Caco-2 (cell line): Measurements from ENCODE around the gene CLEC18B. TPM values are rescaled to one million over a fixed set of nuclear protein-coding genes. Genes with fewer than 3 reads are reported as not detected.
"Not testable (repeated sequence)": the region's sequence is repeated elsewhere in the genome, so short reads cannot be mapped to it uniquely, and the experiment has no call there.

Source experiments
- BruUV-seq: library from RNA; stranded (reverse); fragments of 400-500 nt; replicated peaks from 2 replicates; lab custom pipeline; 2021; lab: Mats Ljungman, UMichigan
- CTCF ChIA-PET: fragments of 300-600 bp; sonication (Branson Sonifier 250); formaldehyde crosslinking; loops from one replicate; lab custom pipeline; 2022; ENCODE audit warnings: antibody characterized with exemption; lab: Charles Lee
- POLR2A ChIA-PET: fragments of 300-600 bp; sonication (Branson Sonifier 250); formaldehyde crosslinking; loops from one replicate; lab custom pipeline; 2022; ENCODE audit warnings: antibody characterized with exemption; lab: Charles Lee
- DNase-seq, 2 experiments: peaks; one replicate each; pipeline versions ENCODE4 v3.0.0 to v3.0.0-alpha.2; 2020 to 2022
- H3K27me3 ChIP-seq: replicated peaks from 2 replicates; pipeline ENCODE4 v1.6.0; 2011; ENCODE audit warnings: low read length; ENCODE audit not compliant: control insufficient read depth, insufficient read depth
- H3K36me3 ChIP-seq: 2 replicates; pipeline ENCODE4 v1.5.1; 2011; ENCODE audit warnings: low read length; ENCODE audit not compliant: control insufficient read depth, insufficient read depth
- H3K4me1 ChIP-seq: fragments of 250-450 bp; sonication (Bioruptor Pico); 2 replicates; pipeline ENCODE4 v1.5.1; 2020; ENCODE audit warnings: mild to moderate bottlenecking
- H3K4me3 ChIP-seq: 2 replicates; pipeline ENCODE4 v1.5.1; 2011; ENCODE audit warnings: low read depth, mild to moderate bottlenecking, control low read depth, low read length
- H3K9me3 ChIP-seq: fragments of 250-450 bp; sonication (Bioruptor Pico); 2 replicates; pipeline ENCODE4 v1.5.1; 2020; ENCODE audit warnings: mild to moderate bottlenecking, moderate library complexity
- H3K27ac Mint-ChIP-seq: one replicate; pipeline ENCODE4 v1.8.0; 2022; ENCODE audit warnings: mixed read lengths; ENCODE audit not compliant: unreplicated experiment
- H3K27me3 Mint-ChIP-seq: one replicate; pipeline ENCODE4 v1.8.0; 2022; ENCODE audit warnings: mixed read lengths; ENCODE audit not compliant: insufficient read depth, unreplicated experiment
- H3K36me3 Mint-ChIP-seq: one replicate; pipeline ENCODE4 v1.8.0; 2022; ENCODE audit warnings: mild to moderate bottlenecking, mixed read lengths; ENCODE audit not compliant: insufficient read depth, unreplicated experiment
- H3K4me1 Mint-ChIP-seq: one replicate; pipeline ENCODE4 v1.8.0; 2022; ENCODE audit warnings: low read depth, mixed read lengths; ENCODE audit not compliant: unreplicated experiment
- H3K4me3 Mint-ChIP-seq: one replicate; pipeline ENCODE4 v1.8.0; 2022; ENCODE audit warnings: mild to moderate bottlenecking, moderate library complexity, mixed read lengths; ENCODE audit not compliant: unreplicated experiment
- H3K9me3 Mint-ChIP-seq: one replicate; pipeline ENCODE4 v1.8.0; 2022; ENCODE audit warnings: mixed read lengths; ENCODE audit not compliant: unreplicated experiment
- intact Hi-C: fragments of 100-400 bp; cut with micrococcal nuclease; formaldehyde crosslinking; loops from one replicate; pipeline ENCODE4 v1.10.0; 2022; ENCODE audit not compliant: unreplicated experiment
- total RNA-seq: library from RNA; stranded (reverse); gene quantifications from 2 replicates; pipeline ENCODE4 v1.2.3, GENCODE V29; 2022

CLEC18B gene
- total RNA-seq, 1 experiment from 2014 or later = 0.36 TPM

- H3K9me3 ChIP-seq, H3K27me3 ChIP-seq, H3K4me1 ChIP-seq, H3K36me3 Mint-ChIP-seq, intact Hi-C loops, H3K9me3 Mint-ChIP-seq, H3K4me3 ChIP-seq, H3K36me3 ChIP-seq, BruUV-seq, H3K27me3 Mint-ChIP-seq, POLR2A ChIA-PET, DNase-seq, CTCF ChIA-PET, H3K4me3 Mint-ChIP-seq, H3K27ac Mint-ChIP-seq, H3K4me1 Mint-ChIP-seq: not testable (repeated sequence)
Measured at GRCh38 chr16:74410057-74410957, 11.0 kb downstream of the CLEC18B start.

- H3K9me3 Mint-ChIP-seq, H3K4me1 Mint-ChIP-seq, H3K4me1 ChIP-seq, H3K27me3 ChIP-seq, DNase-seq, H3K4me3 ChIP-seq, CTCF ChIA-PET, POLR2A ChIA-PET, BruUV-seq, H3K27ac Mint-ChIP-seq, H3K36me3 Mint-ChIP-seq, intact Hi-C loops, H3K36me3 ChIP-seq, H3K9me3 ChIP-seq, H3K27me3 Mint-ChIP-seq, H3K4me3 Mint-ChIP-seq: not testable (repeated sequence)
Measured at GRCh38 chr16:74409185-74409981, 11.9 kb downstream of the CLEC18B start.

GRCh38 chr16:74407362-74407705 lies 13.9 kb downstream of the CLEC18B start:
- DNase-seq, H3K36me3 Mint-ChIP-seq, H3K27me3 Mint-ChIP-seq, H3K9me3 ChIP-seq, CTCF ChIA-PET, H3K4me1 Mint-ChIP-seq, POLR2A ChIA-PET, H3K27ac Mint-ChIP-seq, H3K4me1 ChIP-seq, H3K27me3 ChIP-seq, H3K9me3 Mint-ChIP-seq, H3K4me3 Mint-ChIP-seq, BruUV-seq, intact Hi-C loops, H3K4me3 ChIP-seq, H3K36me3 ChIP-seq: not testable (repeated sequence)

GRCh38 chr16:74406600-74407361 lies 14.5 kb downstream of the CLEC18B start:
- H3K9me3 ChIP-seq, H3K4me1 ChIP-seq, H3K9me3 Mint-ChIP-seq, H3K36me3 ChIP-seq, H3K27me3 Mint-ChIP-seq, H3K4me3 Mint-ChIP-seq, H3K27ac Mint-ChIP-seq, POLR2A ChIA-PET, CTCF ChIA-PET, DNase-seq, H3K27me3 ChIP-seq, intact Hi-C loops, H3K4me1 Mint-ChIP-seq, H3K36me3 Mint-ChIP-seq, BruUV-seq, H3K4me3 ChIP-seq: not testable (repeated sequence)

- POLR2A ChIA-PET, H3K4me3 Mint-ChIP-seq, H3K27me3 ChIP-seq, intact Hi-C loops, H3K4me1 Mint-ChIP-seq, H3K36me3 ChIP-seq, H3K9me3 Mint-ChIP-seq, H3K27me3 Mint-ChIP-seq, DNase-seq, H3K36me3 Mint-ChIP-seq, BruUV-seq, CTCF ChIA-PET, H3K4me1 ChIP-seq, H3K27ac Mint-ChIP-seq, H3K4me3 ChIP-seq, H3K9me3 ChIP-seq: not testable (repeated sequence)
Measured at GRCh38 chr16:74404148-74404933, 16.9 kb downstream of the CLEC18B start.

- H3K27me3 ChIP-seq, H3K9me3 ChIP-seq, POLR2A ChIA-PET, CTCF ChIA-PET, H3K27me3 Mint-ChIP-seq, DNase-seq, H3K4me1 Mint-ChIP-seq, H3K36me3 ChIP-seq, H3K4me1 ChIP-seq, intact Hi-C loops, H3K4me3 Mint-ChIP-seq, BruUV-seq, H3K36me3 Mint-ChIP-seq, H3K9me3 Mint-ChIP-seq, H3K4me3 ChIP-seq, H3K27ac Mint-ChIP-seq: not testable (repeated sequence)
Measured at GRCh38 chr16:74400238-74400637, 21.0 kb downstream of the CLEC18B start.
